SKM-1 treated with dmso at 0.1 percent for 144 hours (cell line): Measurements from ENCODE around the gene MYEOV.
A peak's percentile ranks its signal among the peaks of the same experiment; 100 is the strongest.

Source experiments
- DNase-seq: peaks from one replicate; lab custom pipeline; 2025; ENCODE audit not compliant: unreplicated experiment; lab: John Stamatoyannopoulos, UW

The MYEOV gene

DNA sequence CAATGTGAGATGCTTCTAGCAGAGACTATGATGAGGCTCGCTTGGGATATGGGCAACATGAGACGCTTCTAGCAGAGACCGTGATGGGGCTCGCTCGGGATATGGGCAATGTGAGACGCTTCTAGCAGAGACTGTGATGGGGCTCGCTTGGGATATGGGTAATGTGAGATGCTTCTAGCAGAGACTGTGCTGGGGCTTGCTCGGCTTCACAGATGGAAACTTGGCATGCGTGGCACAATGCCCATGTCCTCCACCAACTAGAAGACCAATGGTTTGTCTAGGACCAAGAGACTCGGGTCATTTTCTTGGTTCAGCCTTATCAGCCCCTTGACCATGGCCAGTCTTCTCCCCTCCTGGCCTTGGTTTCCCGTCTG lies 7.1 kb downstream of the MYEOV start:
- DNase-seq = no peak

DNA sequence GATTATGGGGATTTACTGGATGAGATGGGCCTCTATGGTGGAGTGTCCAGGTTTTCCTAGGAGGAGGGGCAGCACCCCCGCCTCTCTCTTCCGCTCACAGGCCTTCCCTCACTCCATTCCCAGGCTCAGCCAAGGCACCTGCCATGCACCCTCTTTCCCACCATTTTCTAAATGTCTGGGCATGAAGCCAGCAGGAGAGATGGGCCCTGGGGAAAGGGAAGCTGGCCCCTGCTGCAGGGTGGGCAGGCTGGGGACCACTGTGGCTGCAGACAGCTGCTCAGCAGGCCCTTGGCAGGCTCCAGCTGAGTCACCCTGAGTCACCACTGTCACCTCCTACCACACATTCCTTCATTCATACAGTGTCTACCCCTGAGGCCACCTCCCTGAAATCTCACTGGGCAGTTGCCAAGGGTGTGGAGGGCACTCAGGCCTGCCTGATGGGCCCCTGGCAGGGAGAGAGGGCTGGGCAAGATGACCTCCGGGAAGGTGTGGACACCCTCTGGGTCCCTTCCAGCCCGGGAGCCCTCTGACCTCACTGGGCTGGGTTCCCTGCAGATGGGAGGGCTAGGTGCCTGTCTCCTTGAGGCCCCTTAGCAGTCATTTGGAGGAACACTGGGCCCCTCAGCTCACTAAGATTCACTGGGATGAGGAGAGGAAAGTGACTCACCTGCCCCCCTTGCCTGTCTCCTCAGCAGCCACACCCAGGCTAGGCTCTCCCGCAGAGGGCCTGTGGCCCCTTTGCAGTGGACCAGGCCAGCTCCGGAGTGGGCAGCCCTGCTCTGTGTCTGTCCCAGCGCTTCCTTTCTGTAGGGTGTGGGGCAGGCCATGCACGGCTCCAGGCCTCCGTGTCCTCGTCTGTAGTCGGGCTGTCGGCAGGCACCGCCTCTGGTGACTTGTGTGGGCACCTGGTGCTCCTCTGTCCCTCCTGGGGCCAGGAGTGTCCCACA lies 7.8 kb downstream of the MYEOV start:
- no peak for DNase-seq

DNA sequence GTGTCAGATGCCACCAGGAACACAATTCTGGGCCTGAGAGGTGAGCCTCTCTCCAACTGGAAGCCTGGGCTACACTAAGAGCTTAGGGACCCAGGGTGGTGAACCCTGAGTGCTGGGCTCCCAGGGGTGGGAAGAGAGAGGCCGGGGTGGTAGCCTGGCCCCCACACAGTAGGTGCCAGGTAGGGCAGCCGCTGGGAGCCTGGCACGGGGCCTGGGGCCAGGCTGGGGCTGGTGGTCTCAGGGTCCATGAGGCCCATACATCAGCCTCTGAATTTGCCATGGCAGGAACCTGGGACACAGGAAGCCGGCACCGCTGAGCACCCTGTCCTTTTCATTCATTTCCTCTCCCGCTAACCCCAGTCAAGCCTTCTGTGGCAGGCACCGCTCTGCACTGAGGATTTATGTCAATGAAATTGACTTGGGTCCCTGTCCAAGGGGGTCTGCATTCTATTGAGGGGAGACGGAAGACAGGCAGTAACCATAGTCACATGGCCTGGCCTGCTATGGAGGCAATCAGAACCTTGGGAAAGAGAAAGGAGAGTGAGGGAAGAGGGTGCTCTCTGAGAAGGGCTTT lies 8.6 kb downstream of the MYEOV start:
- DNase-seq = no peak

DNA sequence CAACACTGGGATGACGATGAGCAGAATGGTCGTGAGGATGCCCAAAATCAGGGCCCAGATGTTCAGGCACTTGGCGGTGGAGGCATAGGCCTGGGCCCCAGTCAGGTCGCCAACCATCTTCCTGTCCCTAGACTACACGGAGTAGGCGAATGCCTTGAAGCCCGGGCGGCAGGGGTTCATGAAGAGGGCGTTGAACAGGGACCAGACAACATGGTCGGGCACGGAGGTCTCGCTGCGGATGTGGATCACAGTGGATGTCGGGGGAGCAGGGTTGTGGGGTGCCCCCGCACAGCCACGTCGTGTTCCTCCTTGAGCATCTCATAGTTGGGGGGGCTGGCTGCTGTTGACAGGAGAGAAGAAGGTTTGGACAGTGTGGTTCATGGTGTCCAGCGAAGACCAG lies 9.5 kb downstream of the MYEOV start:
- DNase-seq = no peak

DNA sequence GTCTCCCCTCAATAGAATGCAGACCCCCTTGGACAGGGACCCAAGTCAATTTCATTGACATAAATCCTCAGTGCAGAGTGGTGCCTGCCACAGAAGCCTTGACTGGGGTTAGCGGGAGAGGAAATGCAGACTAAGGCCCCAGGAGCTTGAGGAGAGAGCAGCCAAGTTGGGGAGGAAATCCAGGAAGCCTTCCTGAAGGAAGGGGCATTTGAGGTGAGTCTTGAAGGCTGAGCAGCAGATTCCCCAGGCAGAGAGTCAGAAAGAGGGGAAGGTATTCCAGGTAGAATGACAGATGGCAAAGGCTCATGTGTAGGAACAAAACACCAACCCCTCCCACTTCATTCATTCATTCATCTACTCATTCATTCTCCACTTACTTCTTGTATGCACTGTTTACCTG lies 10.3 kb downstream of the MYEOV start:
- no peak for DNase-seq

DNA sequence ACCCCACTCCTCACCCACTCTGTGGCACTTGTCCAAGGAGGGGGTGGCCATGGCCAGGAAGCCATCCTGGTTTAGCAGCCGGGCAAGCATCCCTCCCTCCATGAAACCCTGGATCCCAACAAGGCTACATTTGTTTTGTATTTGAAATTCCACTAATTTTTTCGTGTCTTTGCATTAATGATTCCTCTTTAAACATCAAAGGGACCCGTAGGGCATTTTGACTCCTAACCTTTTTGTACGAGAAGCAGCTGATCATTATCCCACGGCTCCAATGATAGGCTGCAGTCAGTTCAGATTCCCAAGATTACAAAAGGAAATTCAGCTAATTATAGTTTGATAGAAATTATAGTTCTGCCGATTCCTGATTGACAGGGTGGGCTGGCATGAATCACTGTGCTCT lies 10.7 kb downstream of the MYEOV start:
- DNase-seq = no peak

DNA sequence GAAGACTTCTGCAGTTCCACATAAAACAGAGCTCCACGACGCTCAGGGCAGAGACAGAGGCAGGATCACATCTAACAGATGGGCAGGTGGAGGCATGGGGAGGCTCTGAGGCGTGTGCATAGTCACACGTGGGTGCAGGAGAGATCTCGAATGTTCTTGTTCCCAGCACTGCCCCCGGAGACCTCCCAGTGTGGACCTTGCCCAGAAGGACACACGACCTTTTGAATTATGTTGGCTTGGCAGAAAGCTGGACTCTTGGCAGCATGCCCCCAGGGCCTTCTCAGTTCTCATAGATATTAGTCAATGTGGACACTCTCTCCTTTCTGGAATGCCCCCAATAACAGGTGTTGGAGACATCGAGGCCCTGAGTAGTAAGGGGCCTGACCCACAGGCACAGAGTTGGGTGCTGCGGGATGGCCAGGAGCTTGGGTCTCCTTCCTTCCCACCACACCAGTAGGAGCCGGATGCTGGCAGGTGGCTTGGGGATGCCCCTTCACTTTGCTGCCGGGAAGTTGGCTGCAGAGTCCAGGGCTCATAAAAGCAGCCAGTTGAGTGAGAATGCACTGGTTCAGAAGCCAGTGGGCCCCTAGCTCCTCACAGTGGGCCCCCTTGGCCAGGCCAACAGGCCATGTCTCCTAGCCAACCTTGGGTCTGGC lies 12.1 kb downstream of the MYEOV start:
- no peak for DNase-seq

DNA sequence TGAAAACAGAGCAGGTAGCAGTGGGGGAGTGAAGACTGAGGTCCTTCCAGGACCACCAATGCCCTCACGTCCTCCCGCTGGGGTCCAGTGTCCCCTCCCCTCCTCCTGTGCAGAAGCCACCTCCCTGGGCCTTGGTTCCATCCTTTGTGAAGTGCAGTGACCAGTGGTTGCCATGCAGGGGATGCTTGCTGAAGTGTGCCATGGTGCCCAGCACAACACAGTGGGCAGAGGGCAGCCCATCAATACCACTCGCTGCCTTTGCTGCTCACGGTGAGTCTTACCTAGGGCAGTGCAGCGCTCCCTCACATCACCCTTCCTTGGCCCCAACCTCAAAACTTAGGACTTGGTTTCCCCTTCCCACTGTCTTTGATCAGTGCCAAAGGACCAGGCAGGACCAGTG lies 12.9 kb downstream of the MYEOV start:
- no peak for DNase-seq

DNA sequence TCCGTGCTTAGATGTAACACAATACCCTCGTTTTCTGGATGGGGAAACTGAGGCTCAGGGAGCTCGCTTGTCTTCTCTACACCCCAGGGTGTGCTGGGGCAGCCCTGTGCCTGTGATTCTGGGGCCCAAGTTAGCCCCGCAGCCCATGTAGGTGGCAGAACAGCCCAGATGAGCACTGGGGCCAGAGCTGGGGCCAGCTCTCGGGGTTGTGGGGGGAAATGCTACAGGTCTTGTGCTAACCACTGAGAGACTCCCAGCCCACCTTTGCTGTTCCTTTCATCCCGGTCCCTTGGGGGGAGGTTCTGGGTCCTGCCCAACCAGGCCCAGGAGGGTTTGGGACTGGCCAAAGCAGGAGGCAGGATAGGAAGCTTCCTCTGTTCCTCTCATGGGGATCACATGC lies 13.5 kb downstream of the MYEOV start:
- DNase-seq = no peak

DNA sequence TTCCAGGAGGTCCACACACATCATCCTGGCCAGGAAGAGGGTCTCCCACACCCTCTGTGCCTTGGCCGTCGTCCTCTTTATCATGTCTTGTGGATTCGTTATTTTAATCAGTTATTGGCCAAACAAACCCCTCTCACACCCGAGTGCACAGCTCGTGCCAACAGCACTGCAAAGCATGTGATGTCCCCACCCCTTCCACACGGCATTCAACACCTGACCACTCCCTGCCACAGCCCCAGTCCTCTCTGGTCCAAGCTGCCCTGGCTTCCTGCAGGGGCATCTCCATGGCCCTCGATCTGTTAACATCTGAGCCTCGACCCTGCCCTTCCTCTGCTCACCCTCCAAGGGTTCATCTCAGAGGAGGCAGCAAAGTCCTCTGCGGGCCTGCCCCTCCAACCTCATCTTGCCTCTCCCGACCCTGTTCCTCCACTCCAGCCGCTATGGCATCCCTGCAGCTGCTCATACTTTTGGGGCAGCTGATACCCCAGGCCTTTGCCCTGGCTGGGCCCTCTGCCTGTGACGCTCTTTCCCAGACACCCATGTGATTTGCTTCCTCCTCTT lies 14.0 kb downstream of the MYEOV start:
- no peak for DNase-seq

DNA sequence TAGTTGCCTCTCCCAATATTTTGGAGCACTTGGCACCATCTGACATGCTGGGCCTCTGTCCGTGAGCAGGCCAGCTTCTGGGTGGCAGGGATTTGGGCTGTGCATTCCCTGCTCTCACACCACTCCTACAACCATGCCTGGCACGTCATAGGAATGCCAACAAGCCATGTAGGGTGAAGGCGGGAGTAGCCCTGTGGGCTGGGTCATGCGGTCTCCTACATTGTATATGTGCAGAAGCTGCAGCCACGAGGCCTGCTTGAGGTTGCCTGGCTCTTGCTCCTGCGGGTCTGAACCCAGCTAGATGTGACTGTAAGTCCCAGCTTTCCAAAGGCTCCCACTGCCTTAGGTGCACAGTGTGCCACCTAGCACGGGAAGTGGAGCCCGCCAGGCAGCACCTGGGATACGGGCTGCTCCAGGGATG lies 14.5 kb downstream of the MYEOV start:
- DNase-seq = no peak

DNA sequence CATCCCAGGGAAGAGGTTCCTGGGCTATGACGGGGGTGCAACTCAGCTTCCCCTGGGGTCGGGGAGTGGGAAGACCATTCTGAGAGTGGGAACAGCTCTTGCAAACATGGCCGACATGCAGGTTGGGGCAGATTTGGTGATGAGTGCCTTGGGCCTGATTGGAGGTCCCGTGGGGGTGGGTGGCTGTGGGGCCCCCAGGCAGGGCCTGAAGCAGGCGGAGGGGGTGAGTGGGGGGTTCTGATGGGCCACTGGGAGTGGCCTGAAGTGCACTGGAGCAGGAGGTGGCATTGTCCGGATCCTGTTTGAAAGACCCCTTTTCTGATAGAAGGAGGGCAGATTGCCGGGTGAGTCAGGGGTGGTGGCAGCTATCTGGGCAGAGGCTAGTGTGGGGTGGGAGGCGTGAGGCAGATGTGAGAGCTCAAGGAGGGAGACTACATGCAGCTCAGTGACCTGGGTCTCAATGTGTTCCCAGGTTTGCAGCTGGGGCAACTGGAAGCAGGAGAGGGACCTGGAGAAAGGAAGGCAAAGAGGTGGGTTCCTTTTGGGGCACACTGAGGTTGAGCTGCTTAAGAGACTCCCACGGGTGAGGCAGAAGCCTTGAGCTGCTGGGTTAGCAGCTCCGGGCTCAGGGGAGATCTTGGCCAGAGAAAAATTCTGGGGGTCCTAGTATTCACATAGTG lies 15.1 kb downstream of the MYEOV start:
- no peak for DNase-seq

DNA sequence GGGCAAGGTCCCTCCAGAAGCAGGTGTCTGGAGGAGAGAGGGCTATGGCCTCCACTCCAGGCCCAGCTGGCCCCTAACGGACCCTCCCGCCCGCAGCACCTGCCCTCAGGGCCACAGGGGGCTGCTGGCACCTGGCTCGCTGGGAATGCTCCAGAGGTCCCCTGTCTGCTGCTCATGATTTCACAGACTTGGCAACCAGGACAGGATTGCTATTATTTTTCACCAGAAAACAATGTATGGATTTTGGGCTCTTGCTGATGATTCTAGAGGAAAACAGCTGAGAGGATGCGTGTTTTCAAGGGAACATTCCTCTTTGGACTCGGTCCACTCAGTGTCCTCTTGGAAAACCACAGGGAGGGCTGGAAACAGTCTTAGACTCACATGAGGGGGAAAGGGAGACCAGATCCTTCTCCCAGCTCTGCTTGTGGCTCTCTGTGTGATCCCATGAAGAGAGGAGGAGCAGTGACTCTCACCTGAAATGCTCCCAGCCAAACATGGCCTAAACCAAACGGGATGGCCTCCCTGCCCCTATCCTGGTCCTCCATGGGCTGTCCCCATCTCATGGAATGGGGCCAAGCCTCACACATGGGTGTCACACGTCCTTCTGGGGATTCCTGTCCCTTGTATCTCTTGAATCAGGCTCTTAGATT lies 15.8 kb downstream of the MYEOV start:
- DNase-seq = no peak

DNA sequence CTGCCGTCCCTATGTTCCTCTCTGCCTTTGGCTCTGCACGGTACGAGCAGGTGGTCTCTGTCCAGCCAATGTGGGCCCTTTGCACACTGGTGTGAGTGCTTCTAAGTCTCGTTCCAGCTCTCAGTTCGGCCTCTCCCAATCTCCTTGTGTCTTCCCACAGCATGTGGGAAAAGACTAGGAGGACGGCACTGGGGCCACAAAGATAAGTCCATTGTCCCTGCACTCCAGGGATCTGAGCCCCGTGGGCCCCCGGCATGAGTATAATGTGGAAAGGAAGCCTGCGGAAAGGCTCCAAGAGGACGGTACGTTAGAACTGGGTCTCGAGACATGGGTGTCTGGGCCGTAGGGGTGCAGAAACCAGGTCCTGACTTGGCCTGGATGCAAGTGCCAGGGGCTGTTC lies 16.4 kb downstream of the MYEOV start:
- no peak for DNase-seq

DNA sequence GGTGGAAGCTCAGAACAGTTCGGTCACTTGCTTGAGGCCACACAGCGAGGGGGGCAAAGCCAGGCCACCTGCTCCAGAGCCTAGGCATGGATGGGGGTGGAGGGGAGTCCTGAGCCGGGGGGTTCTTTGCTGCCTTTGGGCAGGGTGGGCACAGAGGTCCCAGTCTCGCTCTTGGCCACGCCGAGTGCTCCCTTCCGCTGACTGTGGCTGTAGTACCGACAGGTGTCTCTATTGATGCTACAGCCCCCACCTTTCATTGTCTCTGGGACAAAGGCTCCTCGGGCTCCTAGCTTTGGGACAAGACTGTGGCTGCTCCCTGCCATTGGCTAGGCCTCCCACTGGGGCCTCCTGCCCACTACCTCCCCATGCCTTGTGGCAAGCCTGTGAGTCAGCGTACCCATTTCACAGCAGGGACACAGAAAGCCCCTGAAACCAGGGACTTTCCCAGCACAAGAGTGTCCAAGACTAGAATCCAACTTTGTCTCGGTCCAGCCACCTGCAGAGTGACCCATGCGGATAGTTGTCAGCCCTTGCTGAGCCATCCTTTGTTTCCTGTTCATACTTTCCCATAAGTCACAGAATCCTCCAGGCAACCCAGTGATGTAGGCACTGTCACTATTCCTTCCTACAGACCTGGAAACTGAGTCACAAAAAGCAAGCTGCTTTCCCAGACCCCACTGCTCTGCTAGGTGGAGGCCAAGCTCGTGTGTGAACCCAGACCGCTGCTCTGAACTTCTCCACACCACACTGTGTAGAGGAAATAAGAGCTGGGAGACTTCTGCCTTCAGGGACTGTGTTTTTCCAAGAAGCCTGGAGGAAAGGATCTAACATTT lies 17.2 kb downstream of the MYEOV start:
- no peak for DNase-seq

DNA sequence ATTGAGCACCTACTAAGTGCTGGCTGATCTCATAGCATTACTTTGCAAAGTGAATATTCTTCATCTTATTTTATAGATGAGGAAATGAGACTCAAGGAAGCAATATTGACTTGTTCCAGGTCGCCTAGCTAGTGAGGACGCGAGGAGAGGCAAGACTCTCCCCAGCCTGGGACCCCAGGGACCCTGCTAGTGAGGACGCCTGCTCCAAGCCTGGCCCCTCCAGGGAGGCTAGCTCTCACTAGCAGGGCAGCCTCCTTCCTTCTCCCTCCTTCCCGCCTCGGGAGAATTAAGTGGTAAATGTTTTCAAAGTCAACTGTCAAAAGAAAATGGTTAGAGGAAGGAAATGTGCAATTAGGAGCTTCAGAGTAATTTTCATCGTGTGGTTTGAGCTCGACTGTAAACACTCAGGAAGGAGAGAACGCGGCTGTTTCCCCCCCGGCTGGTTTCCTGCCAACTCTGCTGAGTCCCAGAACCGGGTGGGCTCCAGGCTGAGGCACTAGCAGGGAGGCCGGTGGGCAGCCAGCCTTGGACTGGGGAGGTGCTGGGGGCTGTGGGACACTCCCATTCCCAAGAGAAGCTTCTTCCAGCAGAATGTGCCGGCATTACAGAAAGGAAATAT lies 17.9 kb downstream of the MYEOV start:
- peak; percentile 68 for DNase-seq

DNA sequence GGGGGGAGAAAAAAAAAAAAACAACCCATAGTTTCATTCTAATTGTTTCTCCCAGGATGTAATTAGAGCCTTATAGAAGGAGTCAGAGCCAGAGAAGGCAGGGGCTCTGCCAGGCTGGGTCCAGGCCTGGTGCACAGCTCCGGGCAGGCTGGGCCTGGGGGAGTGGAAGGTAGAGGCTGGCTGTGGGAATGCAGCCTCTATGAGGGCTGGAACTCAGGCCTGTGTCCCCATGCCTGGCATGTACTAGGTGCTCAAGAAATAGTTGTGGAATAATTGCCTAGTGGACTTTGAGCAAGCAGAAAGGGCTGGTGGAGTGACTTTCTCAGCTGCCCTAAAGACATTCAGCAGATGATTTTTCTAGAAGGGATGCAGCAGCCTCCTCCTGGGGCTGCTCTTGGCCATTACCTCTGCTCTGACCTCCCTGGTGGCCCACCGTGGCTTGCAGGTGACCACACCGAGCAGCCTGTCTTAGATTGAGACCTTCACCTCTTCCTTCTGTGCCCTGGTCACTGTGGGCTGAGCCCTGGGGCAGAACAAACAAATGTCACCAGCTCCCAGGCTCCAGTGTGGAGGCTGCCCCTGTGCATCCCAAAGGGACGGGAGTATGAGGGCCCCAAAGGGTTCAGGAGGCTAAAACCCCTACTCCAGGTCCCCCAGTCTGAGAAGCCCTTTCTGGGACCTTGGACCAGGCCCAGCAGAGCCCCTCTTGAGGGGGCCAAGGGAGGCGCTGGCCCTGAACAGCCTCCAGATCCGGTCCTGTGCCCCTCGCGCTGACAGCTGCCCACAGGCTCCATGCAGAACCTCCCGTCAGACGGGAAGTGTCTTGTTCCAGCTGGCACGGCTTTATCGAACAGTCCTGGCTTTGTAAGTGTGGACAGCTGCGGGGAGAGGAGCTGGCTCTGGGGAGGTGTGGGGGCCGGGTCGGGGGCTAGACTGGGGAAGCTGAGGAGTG lies 18.8 kb downstream of the MYEOV start:
- no peak for DNase-seq

DNA sequence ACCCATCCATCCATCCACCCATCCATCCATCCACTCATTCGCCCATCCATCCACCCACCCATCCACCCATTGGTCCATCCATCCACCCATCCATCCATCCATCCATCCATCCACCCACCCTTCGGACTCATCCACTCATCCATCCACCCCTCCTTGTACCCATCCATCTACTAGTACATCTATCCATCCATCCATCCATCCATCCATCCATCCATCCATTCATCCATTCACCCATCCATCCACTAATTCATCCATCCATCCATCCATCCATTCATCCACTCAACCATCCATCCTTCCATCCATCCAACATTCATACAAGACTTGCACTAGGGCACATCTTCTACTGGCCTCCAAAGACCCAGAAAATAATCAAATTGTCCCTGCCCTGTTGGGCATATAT lies 20.0 kb downstream of the MYEOV start:
- DNase-seq = no peak
